ENCODE measurements around the gene SHKBP1.

- TF ChIP-seq CTCF (tag by site-specific recombination; IDR thresholded peaks at IDR 0.05), result peak; percentile 98
- TF ChIP-seq ZBTB48 (tag by site-specific recombination; IDR thresholded peaks at IDR 0.05), result peak; percentile 16; the same call in 1 of the 2 replicates
- TF ChIP-seq ZNF274 (IDR thresholded peaks at IDR 0.05; ENCODE audit: low read length), result no peak
- TF ChIP-seq ZNF274 (tag by site-specific recombination; IDR thresholded peaks at IDR 0.05; ENCODE audit: borderline replicate concordance), result 0 out of 2 replicates have a peak, but pooled peaks have one; percentile 15
- peak; percentile 69; the same call in 1 of the 2 replicates for TF ChIP-seq PBX3 (CRISPR knock-in tag; IDR thresholded peaks at IDR 0.05)
Measured at GRCh38 chr19:40549007-40549708, 27.5 kb upstream of the SHKBP1 start.
